Globus pallidus (tissue), 1 donor: ENCODE measurements around the gene SEMA3B.
"Not testable (repeated sequence)": the region's sequence is repeated elsewhere in the genome, so short reads cannot be mapped to it uniquely, and the experiment has no call there.

Experiments
- DNase-seq: peaks from one replicate; pipeline ENCODE4 v3.0.0-alpha.2; 2015; ENCODE audit warnings: low spot score

SEMA3B gene

DNA sequence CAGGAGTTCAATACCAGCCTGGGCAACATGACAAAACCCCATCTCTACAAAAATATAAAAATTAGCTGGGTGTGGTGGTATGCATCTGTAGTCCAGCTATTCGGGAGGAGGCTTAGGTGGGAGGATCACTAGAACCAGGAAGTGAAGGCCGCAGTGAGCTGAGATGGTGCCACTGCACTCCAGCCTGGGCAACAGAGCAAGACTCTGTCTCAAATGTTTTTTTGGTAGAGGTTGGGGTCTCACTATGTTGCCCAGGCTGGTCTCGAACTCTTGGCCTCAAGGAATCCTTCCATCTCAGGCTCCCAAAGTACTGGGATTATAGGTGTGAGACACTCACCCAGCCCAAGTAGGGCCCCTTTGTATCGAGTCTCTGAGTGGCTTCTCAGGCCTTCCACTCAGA is 25.1 kb downstream of the SEMA3B start:
- no peak for DNase-seq

DNA sequence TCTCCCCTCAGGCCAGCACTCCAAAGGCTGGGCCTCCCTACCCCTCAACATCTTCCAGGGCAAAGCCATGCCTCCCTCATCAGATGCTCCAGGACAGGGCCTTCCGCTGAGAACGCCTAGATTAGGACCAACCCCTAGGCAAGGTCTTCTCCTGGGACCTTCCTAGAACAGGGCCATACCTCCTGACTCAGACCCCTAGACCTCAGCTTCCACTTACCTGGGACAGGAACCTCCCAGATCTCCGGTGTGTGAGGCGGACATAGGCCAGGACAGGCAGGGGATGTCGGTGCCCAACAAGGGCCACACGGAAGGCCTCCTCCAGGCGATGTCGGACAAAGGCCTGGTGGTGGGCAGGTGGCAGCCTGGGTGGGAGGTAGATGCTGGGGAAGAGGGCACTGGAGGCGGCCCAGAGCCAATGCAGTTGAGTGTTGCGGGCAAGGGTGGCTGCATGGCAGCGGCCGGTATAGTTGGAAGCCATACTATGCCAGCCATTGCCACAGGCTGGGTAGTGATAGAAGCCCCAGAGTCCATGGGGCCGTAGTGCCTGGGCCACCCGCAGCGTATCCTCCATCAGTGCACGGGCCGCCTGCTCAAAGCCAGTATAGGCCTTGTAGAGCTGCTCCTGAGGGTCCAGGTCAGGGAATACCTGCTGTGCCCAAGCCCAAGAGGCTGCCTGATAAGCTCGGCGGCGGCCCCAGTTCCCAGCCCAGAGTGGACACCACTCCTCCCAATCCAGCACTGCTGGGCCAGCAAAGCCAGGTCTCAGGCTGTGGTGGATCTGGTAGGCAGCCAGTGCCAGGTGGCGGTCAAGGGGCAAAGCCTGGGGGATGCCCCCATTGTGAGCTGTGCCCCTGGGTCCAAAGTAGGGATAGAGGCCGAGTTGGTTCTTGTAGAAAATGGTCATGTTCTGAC is 25.8 kb downstream of the SEMA3B start:
- no peak for DNase-seq

DNA sequence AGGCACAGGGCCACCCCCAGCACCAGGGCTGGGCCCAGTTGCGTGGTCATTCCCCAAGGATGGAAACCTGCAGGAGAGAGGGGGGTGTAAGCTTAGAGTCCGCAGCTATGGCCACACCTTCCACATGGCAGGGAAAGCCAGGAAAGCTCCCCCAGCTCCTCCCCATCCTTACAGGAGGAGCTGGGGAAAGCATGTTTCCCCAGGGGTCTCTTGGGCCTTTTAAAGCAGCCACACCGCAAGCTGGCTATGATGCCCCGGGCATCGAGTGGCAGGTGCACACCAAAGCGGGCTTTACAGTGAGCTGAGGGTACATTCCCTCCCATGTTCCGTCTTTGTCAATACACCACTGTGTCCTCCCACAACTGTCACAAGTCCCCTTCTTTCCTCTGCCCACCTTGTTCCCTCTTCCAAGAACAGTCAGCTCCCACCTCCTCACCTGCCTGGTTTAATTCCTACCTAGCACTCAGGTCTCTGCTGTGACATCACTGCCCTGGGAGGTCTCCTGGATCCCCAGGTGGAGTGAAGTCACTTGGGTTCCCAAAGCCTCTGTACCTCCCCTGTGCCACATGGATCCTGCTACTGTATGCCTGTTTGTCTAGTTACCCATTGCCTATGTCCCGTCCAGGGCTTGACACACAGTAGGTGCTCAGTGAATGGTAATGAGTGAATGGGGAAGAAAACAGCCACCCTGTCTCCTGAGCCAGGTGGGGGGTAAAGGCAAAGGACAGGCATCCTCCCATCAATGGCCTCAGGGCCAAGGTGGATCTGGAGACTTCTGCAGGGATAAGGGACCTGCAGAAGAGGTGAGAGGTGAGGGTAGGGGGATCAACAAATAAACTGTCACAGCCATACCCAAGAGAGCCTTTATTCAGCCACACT is 26.8 kb downstream of the SEMA3B start:
- DNase-seq, result no peak

DNA sequence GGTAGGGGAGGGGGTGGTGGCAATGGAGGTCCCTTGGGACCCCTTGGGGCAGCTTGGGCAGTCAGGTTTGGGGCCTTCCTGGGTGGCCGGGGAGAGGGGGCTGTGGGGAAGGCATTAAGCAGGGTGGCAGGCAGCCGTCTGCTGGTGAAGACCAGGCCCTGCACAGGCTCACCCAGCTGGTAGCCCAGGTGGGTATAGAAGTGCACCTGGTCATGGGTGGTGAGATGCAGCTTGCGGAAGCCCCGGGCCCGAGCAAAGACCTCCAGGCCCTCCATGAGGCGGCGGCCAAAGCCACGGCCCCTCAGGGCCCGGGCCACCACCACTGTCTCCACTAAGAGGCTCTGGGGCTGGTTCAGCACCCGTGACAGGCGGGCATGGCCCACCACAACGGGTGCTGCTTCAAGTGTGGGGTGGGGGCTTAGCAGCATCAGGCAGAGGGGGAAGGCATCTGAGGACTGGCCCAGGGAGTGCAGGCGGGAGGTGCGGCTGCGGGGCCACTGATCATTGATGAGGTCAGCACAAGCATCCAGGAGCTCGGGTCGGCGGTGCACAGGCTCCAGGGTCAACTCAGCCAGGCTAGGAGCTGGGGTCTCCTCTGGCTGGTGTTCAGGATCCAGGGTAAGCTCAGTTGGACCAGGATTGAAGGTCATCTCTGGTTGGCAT is 27.9 kb downstream of the SEMA3B start:
- no peak for DNase-seq

DNA sequence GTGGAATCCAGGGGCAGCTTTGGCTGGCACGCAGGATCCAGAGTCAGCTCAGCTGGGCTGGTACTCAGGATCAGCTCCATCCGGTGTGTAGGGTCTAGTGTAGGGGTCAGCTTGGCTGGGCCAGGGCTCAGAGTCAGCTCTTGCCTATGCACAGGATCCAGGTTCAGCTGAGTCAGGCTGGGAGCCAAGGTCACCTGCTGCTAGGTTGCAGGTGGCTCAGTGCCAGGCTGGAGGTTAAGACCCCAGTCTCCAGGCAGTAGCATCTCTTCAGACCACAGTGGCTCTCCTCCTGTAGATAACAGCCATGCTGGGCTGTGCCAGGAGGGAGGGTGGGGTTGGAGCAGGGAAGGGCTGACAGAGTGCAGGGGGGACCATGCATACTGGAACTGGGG is 28.4 kb downstream of the SEMA3B start:
- DNase-seq, result no peak

DNA sequence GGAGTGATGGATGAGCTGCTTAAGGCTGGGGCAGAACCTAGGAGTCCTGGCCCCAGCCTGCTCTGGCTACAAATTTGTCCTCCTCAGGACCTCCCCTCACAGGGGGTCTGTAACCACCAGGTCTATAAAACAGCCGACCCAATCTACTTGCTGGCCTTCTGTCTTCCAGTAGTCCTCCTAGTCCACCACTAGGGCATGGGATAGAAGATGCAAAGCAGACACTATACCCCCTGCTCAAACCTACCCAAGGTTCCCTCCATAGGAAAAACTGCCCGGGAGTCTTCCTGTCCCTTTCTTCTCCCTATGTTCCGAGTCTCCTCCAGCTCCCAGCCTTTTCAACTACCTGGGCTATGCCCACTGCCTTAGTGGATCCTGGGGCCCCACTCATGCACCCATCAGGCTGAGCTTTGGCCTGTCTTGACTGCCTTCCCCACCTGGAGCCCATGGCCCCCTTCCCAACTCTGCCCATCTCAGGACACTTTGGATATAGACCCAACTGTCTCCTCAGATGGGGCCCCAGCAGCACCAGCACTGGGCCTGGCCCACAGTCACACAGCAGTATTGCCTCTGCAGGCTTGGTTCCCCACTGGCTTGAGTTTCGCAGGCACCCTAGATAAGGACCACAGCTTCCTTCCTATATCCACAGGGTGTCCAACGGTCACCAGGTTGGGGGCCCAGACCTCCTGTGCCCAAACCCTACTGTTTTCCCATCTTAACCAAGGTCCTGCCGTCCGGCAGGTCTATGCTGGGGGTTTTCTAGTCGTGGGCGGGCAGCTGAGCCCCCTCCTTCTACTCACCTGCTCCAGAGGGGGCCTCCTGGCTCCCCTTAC is 29.2 kb downstream of the SEMA3B start:
- no peak for DNase-seq

DNA sequence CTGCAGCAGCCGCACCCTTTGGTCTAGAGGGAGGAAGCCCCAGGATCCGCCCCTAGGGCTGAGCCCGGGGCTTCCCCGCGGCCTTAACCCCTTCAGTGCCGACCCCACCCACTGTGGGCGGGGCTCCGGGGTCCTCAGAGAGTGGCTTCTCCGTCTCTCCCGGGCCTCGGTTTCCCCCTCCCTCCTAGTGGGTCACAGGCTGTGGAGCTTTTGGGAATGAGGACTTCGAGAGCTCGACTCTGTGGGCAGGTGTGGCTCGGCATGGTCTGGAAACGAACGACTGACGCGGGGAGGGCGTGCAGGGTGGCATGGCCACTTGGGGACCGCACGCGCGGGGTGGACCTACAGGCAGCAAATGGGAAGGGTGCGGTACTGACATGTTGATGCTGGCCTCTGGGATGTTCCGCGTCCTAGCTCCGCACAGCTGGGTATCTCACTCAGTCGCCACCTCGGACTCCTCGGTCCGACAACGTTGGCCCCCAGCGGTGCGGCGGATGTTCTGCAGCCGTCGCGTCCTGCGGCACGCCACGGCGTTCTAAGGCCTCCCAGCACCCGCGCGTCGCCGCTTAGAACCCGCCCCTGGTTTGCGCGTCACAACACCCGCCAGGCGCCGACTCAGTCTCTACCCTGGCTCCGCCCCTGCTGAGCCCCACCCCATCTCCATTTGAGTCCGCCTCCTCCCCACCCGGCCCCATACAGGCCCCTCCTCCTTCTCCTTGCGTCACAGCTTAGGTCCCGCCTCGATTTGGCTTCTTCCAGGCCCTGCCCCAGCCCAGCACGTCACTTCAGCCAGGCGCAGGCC is 30.1 kb downstream of the SEMA3B start, which contains the start of the genes HYAL3 and NAA80:
TSS of gene HYAL3 (minus strand) at position 570 of the 802 bp plus-strand sequence. CDS start 3,803 bp downstream, outside the sequence.
TSS of gene NAA80 (minus strand) at position 570 of the 802 bp plus-strand sequence. CDS start 1,942 bp downstream, outside the sequence.
- peak; percentile 100 for DNase-seq

DNA sequence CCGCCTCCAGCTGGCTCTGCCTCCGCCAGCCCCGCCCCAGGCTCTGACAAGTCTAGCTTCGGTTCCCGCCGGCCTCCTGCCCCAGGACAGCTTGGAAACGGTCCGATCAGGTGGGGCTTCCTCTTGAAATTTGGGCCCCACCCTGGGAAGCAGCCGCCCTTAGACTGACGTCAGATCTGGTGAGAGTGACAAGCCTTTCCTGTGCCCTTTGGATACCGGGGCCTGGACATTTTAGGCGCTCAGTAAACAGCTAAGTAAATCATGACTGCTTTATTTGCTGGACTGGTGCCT is 30.6 kb downstream of the SEMA3B start:
- no peak for DNase-seq

DNA sequence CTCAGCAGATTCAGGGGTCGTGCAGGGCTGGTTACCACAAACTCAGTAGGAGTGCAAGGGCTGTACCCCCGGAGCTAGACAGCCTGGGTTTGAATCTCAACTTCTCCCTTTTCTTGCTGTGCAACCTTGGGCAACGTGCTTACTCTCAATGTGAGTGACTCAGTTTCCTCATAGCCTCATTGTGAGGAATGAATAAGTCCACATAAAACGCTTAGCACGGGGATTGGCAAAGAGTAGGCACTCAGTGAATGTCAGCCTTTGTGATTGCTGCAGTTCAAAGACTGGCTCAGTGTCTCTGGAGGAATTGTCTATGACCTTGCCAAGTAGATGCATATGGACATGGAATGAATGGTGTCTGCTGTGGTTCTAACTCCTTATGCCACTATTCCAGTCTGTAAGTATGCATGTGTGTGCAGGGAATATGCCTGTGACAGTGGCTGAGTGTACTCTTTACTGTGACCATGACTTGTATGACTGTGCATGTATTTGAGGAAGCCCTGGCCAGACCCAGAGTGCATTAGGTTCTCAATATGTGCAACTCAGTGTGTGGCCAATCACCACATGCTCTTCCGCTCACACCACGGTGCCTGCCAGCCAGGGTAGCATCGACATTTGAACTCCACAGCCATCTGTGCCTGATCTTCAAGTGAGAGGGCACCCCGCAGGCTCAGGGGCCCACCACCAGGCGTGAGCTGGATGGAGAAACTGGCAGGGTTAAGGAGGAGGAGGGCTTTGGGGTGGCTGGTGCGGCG is 31.2 kb downstream of the SEMA3B start:
- DNase-seq, result peak; percentile 92

DNA sequence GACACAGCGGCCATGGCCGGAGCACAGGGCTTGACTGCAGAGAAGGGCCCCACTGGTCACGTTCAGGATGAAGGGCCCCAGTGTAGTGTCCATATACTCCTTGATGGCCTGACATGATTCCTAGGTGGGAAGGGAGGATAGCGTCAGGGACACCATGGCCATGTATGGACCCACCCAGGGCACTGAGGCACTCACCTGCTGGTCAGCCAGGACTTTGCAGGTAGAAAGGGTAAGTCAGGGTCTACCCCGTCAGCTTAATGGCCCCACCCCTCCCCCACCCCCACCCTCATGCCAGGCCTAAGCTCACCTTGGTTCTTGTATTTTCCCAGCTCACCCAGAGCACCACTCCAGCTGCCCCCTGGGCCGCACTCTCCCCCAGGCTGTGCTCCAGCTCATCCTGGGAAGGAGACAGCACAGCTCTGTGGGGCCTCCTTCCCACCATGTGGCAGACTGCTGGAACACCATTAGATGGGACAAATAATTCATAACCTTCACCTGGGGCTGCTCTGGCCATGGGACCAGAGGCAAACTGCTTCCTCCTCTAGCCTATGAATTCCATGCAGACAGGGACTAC is 31.8 kb downstream of the SEMA3B start:
- no peak for DNase-seq

DNA sequence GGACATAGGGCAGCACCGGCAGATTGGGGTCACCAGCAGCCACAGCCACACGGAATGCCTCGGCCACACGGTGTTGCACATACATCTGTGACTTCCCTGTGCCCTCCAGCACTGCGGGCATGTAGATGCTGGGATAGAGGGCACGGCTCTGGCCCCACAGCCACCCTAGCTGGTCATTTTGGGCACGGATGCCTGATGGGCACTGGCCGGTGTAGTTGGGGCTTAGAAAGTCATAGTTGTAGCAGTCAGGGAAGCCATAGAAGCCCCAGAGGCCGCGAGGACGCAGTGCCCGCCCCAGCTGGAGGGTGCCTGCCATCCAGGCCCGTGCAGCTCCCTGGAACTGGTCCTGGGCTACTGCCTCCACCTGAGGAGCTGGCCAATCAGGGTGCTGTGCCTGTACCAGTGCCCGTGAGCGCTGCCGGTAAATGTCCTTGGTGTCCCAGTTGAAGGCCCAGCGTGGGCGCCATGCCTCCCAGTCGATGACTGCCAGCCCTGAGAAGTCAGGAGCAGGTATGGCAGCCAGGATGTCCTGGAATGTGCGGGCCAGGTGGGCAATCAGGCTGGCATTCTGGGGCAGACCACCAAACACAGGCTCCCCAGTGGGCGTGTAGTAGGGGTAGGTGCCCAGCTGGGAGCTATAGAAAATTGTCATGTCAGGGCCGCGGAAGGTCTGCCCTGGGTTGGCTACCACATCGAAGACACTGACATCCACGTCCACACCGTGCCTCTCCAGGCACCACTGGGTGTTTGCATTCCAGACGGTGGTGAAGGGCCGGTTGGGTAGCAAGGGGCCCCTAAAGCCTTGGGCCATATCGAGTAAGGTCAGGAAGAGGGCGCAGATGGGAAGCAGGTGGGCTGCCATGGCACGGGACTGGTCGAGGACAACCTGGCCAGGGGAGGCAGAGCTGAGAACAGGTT is 33.4 kb downstream of the SEMA3B start:
- DNase-seq, result no peak

DNA sequence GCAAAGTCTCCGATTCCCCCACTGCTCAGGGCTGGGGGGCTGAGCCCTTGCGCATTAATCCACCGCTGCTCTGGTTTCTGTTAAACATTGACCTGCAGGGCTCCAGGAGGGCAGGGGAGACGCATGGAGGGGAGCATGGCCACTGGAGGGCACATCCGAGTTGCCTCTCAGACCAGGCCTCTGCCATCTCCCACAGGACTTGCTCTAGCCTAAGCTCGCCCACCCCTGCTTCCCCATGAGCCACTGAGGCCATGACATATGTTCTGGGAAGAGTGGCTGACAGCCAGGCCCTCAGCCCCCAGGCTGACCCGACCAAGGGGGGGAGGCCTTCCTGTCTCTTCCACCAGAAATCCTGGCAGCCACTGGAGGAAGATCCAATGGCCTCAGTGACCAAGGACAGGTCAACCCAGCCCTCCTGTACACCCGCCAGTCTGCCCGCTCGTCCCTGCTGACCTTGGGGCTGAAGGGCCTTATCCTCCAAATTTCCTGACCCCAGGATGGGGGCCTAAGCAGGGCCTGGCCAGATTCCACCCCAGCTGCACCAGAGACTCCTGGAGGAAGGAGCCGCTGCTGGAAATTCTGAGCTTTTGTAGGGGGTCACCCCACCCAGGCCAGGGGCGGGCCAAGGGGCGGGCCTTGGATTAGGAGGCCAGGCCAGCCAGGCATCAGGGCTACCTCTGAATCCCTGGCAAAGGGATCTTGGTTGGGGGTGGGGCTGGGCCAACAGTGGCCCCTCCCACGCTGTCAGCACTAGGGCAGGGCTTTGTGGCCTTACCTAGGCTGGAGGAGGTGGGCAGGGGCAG is 34.3 kb downstream of the SEMA3B start, which contains the start of gene HYAL1:
TSS of gene HYAL1 (minus strand) at position 562 of the 803 bp plus-strand sequence. CDS start 618 bp downstream, outside the sequence.
- DNase-seq, result no peak

DNA sequence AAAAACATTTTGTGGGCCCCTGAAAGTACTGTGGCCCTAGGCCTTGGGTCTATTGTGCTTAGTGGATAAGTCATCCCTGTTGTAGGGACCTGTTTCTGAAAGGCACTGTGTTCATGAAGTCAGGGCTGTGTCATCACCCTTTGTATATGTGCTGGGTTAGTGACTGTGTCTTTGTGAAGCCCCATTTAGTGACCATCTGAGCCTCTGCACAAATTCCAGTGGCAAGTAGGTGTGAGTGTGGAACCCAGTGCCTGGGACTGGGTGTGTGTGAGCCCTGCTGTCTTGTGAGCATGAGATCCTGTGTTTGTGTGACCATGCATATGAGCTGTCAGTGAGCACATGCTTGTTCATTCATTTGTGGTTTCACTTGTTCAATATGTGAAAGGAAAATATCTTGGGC is 35.7 kb downstream of the SEMA3B start:
- no peak for DNase-seq

DNA sequence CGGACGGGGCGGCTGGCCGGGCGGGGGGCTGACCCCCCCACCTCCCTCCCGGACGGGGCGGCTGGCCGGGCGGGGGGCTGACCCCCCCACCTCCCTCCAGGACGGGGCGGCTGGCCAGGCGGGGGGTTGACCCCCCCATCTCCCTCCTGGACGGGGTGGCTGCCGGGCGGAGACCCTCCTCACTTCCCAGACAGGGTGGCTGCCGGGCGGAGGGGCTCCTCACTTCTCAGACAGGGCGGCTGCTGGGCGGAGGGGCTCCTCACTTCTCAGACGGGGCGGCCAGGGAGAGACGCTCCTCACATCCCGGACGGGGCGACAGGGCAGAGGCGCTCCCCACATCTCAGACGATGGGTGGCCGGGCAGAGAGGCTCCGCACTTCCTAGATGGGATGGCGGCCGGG is 43.1 kb downstream of the SEMA3B start:
- DNase-seq, result not testable (repeated sequence)

DNA sequence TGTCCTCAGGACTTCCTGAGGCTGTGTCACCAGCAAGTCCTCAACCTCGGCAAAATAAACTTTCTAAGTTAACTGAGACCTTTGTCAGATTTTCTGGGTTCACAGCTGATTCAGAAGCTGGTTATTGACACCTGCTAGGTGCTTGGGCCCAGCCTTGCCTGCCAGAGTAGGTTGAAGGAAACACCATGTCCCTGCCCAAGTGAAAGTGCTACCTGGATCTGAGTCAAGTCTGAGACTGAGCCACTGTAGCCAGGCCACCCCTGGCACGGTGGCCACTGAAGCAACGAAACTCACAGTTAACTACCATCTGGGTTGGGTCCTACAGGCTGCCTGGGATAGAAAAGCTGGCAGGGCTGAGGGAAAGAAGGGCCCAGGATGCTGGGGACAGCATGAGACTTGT is 45.4 kb downstream of the SEMA3B start:
- no peak for DNase-seq

DNA sequence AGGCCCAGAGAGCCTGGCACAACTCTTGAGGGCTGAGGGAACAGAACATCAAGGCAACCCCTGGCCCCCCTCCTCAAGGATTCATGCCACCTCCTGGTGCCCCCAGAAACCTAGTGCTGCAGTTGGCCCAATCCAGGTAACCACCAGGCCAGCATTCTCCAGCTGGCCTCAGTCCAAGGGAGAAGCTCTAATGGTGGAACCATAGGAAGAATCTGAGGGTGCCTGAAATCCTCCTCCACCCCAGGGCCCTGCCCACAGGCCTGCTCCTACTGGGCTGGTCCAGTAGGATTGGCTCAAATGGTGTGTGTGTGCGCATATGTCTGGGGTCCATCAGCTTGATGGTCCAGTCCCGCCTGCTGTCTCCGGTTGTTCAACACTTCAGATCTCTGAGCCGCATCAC is 45.9 kb downstream of the SEMA3B start:
- DNase-seq, result no peak

DNA sequence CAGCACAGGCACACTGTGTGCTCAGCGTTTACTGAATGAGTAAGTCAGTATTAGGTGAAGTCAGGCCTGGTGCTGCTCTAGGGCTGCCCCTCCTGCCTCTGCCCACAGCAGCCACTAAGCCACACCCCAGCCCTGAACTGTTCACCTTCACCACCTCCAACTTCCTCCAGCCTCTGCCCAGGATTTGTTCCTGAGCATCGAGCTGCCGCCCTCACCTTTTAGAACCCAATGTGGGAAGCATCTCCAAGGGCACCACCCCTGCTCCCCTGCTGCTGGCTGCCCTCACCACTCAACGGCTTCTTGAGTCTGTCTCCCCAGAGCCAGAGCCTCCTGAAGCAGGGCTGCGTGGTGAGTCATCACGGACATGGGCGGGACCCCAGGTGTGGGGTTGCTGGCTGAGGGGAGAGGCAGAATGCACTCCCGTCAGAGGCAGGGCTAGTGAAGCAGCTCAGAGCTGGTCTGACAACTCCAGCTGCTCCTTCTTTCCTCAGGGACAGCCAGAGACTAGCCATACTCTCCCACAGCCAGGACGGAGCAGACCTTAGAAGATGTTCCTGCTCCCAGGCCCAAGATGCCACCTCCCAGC is 47.8 kb downstream of the SEMA3B start:
- no peak for DNase-seq
